ENCODE measurements around the gene RTTN.

- TF ChIP-seq, protein P1, sequence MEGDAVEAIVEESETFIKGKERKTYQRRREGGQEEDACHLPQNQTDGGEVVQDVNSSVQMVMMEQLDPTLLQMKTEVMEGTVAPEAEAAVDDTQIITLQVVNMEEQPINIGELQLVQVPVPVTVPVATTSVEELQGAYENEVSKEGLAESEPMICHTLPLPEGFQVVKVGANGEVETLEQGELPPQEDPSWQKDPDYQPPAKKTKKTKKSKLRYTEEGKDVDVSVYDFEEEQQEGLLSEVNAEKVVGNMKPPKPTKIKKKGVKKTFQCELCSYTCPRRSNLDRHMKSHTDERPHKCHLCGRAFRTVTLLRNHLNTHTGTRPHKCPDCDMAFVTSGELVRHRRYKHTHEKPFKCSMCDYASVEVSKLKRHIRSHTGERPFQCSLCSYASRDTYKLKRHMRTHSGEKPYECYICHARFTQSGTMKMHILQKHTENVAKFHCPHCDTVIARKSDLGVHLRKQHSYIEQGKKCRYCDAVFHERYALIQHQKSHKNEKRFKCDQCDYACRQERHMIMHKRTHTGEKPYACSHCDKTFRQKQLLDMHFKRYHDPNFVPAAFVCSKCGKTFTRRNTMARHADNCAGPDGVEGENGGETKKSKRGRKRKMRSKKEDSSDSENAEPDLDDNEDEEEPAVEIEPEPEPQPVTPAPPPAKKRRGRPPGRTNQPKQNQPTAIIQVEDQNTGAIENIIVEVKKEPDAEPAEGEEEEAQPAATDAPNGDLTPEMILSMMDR (conservative IDR thresholded peaks at IDR 0.05; ENCODE audit: low read depth, low read length), result no peak
- TF ChIP-seq, protein P2, sequence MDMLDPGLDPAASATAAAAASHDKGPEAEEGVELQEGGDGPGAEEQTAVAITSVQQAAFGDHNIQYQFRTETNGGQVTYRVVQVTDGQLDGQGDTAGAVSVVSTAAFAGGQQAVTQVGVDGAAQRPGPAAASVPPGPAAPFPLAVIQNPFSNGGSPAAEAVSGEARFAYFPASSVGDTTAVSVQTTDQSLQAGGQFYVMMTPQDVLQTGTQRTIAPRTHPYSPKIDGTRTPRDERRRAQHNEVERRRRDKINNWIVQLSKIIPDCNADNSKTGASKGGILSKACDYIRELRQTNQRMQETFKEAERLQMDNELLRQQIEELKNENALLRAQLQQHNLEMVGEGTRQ (IDR thresholded peaks at IDR 0.05; ENCODE audit: low read depth, low read length), result no peak
- TF ChIP-seq RAD21 (IDR thresholded peaks at IDR 0.05; ENCODE audit: low read length) (no peak), POLR2A (IDR thresholded peaks at IDR 0.05; ENCODE audit: low read depth, low read length) (no peak), MAZ (IDR thresholded peaks at IDR 0.05; ENCODE audit: borderline replicate concordance, low read depth, low read length) (no peak)
Measured at GRCh38 chr18:70107091-70107490, 98.4 kb downstream of the RTTN start.
